ENCODE data around the gene GATA5.
A peak's percentile ranks its signal among the peaks of the same experiment; 100 is the strongest.
"Not testable (repeated sequence)": the region's sequence is repeated elsewhere in the genome, so short reads cannot be mapped to it uniquely, and the experiment has no call there.

The GATA5 gene

GRCh38 chr20:62492711-62493110 is 16.9 kb upstream of the GATA5 start:
- H2BK5ac ChIP-seq (ENCODE audit: low read length) = no peak overlapping the region
- H2AFZ ChIP-seq (ENCODE audit: low read length) = no peak overlapping the region
- H3K23ac ChIP-seq (ENCODE audit: low read depth, low read length, poor library complexity) = peak overlapping the region; percentile 31
- no peak overlapping the region for H2BK120ac ChIP-seq (ENCODE audit: low read depth, low read length)
- H3K4me2 ChIP-seq (ENCODE audit: insufficient read depth, low read length, poor library complexity, severe bottlenecking) = no peak overlapping the region
- H2AK5ac ChIP-seq (ENCODE audit: low read depth, low read length) = peak overlapping the region; percentile 81
- H3K27me3 ChIP-seq (ENCODE audit: control insufficient read depth in 3 of 3, insufficient read depth in 3 of 3, low read depth in 1 of 3, low read length in 3 of 3) = peaks cover 0 to 54% (median 0%) of the 10 kb centered on the region in 3 experiments
- no peak overlapping the region for H3K27ac ChIP-seq (replicated peaks; ENCODE audit: low read length)
- H3K4me3 ChIP-seq (ENCODE audit: low read length in 2 of 2) = peak overlapping the region in 1 of 2 donors; percentile 27
- H3K4me1 ChIP-seq (ENCODE audit: control insufficient read depth in 2 of 2, insufficient read depth in 1 of 2, low read depth in 1 of 2, low read length in 2 of 2) = peaks cover 0 to 5% of the 10 kb centered on the region in 2 donors
- no peaks in the 10 kb centered on the region for H3K36me3 ChIP-seq (replicated peaks in 1 of 2; ENCODE audit: control insufficient read depth in 2 of 2, insufficient read depth in 2 of 2, low read length in 2 of 2)
- no peak overlapping the region for H2BK12ac ChIP-seq (ENCODE audit: low read length)
- no peak overlapping the region for H4K8ac ChIP-seq (ENCODE audit: low read depth, low read length)
- H2BK15ac ChIP-seq (ENCODE audit: low read length) = peak overlapping the region; percentile 67
- H3K4ac ChIP-seq (ENCODE audit: low read length) = no peak overlapping the region
- peaks cover 2% of the 10 kb centered on the region for H3K79me1 ChIP-seq (ENCODE audit: low read depth, low read length)
- no peak for DNase-seq (ENCODE audit: low spot score)
- H3K9me3 ChIP-seq (replicated peaks in 1 of 2; ENCODE audit: control insufficient read depth in 2 of 2, insufficient read depth in 1 of 2, low read depth in 1 of 2, low read length in 2 of 2) = peaks cover 0 to 6% of the 10 kb centered on the region in 2 donors
- WGBS, 2 donors (ENCODE audit: extremely low coverage in 2 of 2, insufficient read length in 2 of 2, insufficient replicate concordance in 1 of 2) = no CpG with 5 or more reads among the region's 10 CpGs
- H3K9ac ChIP-seq (ENCODE audit: low read depth, low read length, poor library complexity) = no peak overlapping the region
- H4K91ac ChIP-seq (ENCODE audit: low read depth, low read length, poor library complexity) = no peak overlapping the region
- H3K14ac ChIP-seq (ENCODE audit: low read length) = peak overlapping the region; percentile 6
- peak overlapping the region; percentile 65 for H3K18ac ChIP-seq (ENCODE audit: low read length)

- no CpG with 5 or more reads among the region's 4 CpGs for WGBS, 2 donors (ENCODE audit: extremely low coverage in 2 of 2, insufficient read length in 2 of 2, insufficient replicate concordance in 1 of 2)
- not testable (repeated sequence) for H3K9me3 ChIP-seq (replicated peaks in 1 of 2; ENCODE audit: control insufficient read depth in 2 of 2, insufficient read depth in 1 of 2, low read depth in 1 of 2, low read length in 2 of 2); H3K4ac ChIP-seq (ENCODE audit: low read length); DNase-seq (ENCODE audit: low spot score); H4K8ac ChIP-seq (ENCODE audit: low read depth, low read length); H3K4me2 ChIP-seq (ENCODE audit: insufficient read depth, low read length, poor library complexity, severe bottlenecking); H2AFZ ChIP-seq (ENCODE audit: low read length); H2BK120ac ChIP-seq (ENCODE audit: low read depth, low read length); H3K36me3 ChIP-seq (replicated peaks in 1 of 2; ENCODE audit: control insufficient read depth in 2 of 2, insufficient read depth in 2 of 2, low read length in 2 of 2); H2BK15ac ChIP-seq (ENCODE audit: low read length); H2BK12ac ChIP-seq (ENCODE audit: low read length); H3K79me1 ChIP-seq (ENCODE audit: low read depth, low read length); H2AK5ac ChIP-seq (ENCODE audit: low read depth, low read length); H3K14ac ChIP-seq (ENCODE audit: low read length); H3K27ac ChIP-seq (replicated peaks; ENCODE audit: low read length); H2BK5ac ChIP-seq (ENCODE audit: low read length); H3K18ac ChIP-seq (ENCODE audit: low read length); H3K4me3 ChIP-seq (ENCODE audit: low read length in 2 of 2); H4K91ac ChIP-seq (ENCODE audit: low read depth, low read length, poor library complexity)
- Histone ChIP-seq H3K4me1 (ENCODE audit: control insufficient read depth in 2 of 2, insufficient read depth in 1 of 2, low read depth in 1 of 2, low read length in 2 of 2) (peaks cover 0 to 12% of the 10 kb centered on the region in 2 donors), H3K9ac (ENCODE audit: low read depth, low read length, poor library complexity) (peak overlapping the region; percentile 44), H3K27me3 (ENCODE audit: control insufficient read depth in 3 of 3, insufficient read depth in 3 of 3, low read depth in 1 of 3, low read length in 3 of 3) (peaks cover 0 to 73% (median 3%) of the 10 kb centered on the region in 3 experiments), H3K23ac (ENCODE audit: low read depth, low read length, poor library complexity) (peak overlapping the region; percentile 1)
Measured at GRCh38 chr20:62490783-62491182, 15.0 kb upstream of the GATA5 start.

- H3K9ac ChIP-seq (ENCODE audit: low read depth, low read length, poor library complexity) = peak overlapping the region; percentile 44
- no peak overlapping the region for H4K91ac ChIP-seq (ENCODE audit: low read depth, low read length, poor library complexity)
- DNase-seq (ENCODE audit: low spot score) = no peak
- H3K27me3 ChIP-seq (ENCODE audit: control insufficient read depth in 3 of 3, insufficient read depth in 3 of 3, low read depth in 1 of 3, low read length in 3 of 3) = peaks cover 0 to 78% (median 6%) of the 10 kb centered on the region in 3 experiments
- WGBS, 2 donors (ENCODE audit: extremely low coverage in 2 of 2, insufficient read length in 2 of 2, insufficient replicate concordance in 1 of 2) = no CpG with 5 or more reads among the region's 8 CpGs
- peak overlapping the region; percentile 84 for H2BK12ac ChIP-seq (ENCODE audit: low read length)
- H2BK15ac ChIP-seq (ENCODE audit: low read length) = peak overlapping the region; percentile 92
- no peak overlapping the region for H4K8ac ChIP-seq (ENCODE audit: low read depth, low read length)
- peak overlapping the region; percentile 1 for H3K23ac ChIP-seq (ENCODE audit: low read depth, low read length, poor library complexity)
- no peaks in the 10 kb centered on the region for H3K36me3 ChIP-seq (replicated peaks in 1 of 2; ENCODE audit: control insufficient read depth in 2 of 2, insufficient read depth in 2 of 2, low read length in 2 of 2)
- H3K14ac ChIP-seq (ENCODE audit: low read length) = peak overlapping the region; percentile 21
- no peak overlapping the region for H2BK120ac ChIP-seq (ENCODE audit: low read depth, low read length)
- peak overlapping the region; percentile 80 for H3K18ac ChIP-seq (ENCODE audit: low read length)
- peak overlapping the region; percentile 5 for H2BK5ac ChIP-seq (ENCODE audit: low read length)
- no peak overlapping the region for H3K27ac ChIP-seq (replicated peaks; ENCODE audit: low read length)
- peak overlapping the region; percentile 75 for H2AK5ac ChIP-seq (ENCODE audit: low read depth, low read length)
- H3K9me3 ChIP-seq (replicated peaks in 1 of 2; ENCODE audit: control insufficient read depth in 2 of 2, insufficient read depth in 1 of 2, low read depth in 1 of 2, low read length in 2 of 2) = peaks cover 0 to 6% of the 10 kb centered on the region in 2 donors
- H3K4ac ChIP-seq (ENCODE audit: low read length) = no peak overlapping the region
- H2AFZ ChIP-seq (ENCODE audit: low read length) = no peak overlapping the region
- H3K4me3 ChIP-seq (ENCODE audit: low read length in 2 of 2) = no peak overlapping the region
- peaks cover 2% of the 10 kb centered on the region for H3K79me1 ChIP-seq (ENCODE audit: low read depth, low read length)
- peaks cover 0 to 16% of the 10 kb centered on the region in 2 donors for H3K4me1 ChIP-seq (ENCODE audit: control insufficient read depth in 2 of 2, insufficient read depth in 1 of 2, low read depth in 1 of 2, low read length in 2 of 2)
- no peak overlapping the region for H3K4me2 ChIP-seq (ENCODE audit: insufficient read depth, low read length, poor library complexity, severe bottlenecking)
Measured at GRCh38 chr20:62489932-62490263, 14.1 kb upstream of the GATA5 start.

GRCh38 chr20:62489186-62489931 is 13.6 kb upstream of the GATA5 start:
- Histone ChIP-seq H3K4ac (ENCODE audit: low read length) (peak overlapping the region; percentile 37), H3K27ac (replicated peaks; ENCODE audit: low read length) (no peak overlapping the region), H3K4me2 (ENCODE audit: insufficient read depth, low read length, poor library complexity, severe bottlenecking) (no peak overlapping the region), H3K9ac (ENCODE audit: low read depth, low read length, poor library complexity) (no peak overlapping the region), H3K27me3 (ENCODE audit: control insufficient read depth in 3 of 3, insufficient read depth in 3 of 3, low read depth in 1 of 3, low read length in 3 of 3) (peaks cover 0 to 83% (median 9%) of the 10 kb centered on the region in 3 experiments), H3K18ac (ENCODE audit: low read length) (peak overlapping the region; percentile 80), H3K14ac (ENCODE audit: low read length) (no peak overlapping the region), H3K4me3 (ENCODE audit: low read length in 2 of 2) (no peak overlapping the region), H2BK120ac (ENCODE audit: low read depth, low read length) (no peak overlapping the region), H2AK5ac (ENCODE audit: low read depth, low read length) (peak overlapping the region; percentile 75), H2BK12ac (ENCODE audit: low read length) (peak overlapping the region; percentile 84), H3K79me1 (ENCODE audit: low read depth, low read length) (peaks cover 2% of the 10 kb centered on the region), H3K9me3 (replicated peaks in 1 of 2; ENCODE audit: control insufficient read depth in 2 of 2, insufficient read depth in 1 of 2, low read depth in 1 of 2, low read length in 2 of 2) (peaks cover 0 to 5% of the 10 kb centered on the region in 2 donors), H3K36me3 (replicated peaks in 1 of 2; ENCODE audit: control insufficient read depth in 2 of 2, insufficient read depth in 2 of 2, low read length in 2 of 2) (no peaks in the 10 kb centered on the region), H3K23ac (ENCODE audit: low read depth, low read length, poor library complexity) (peak overlapping the region; percentile 55), H4K8ac (ENCODE audit: low read depth, low read length) (no peak overlapping the region), H2BK5ac (ENCODE audit: low read length) (no peak overlapping the region), H3K4me1 (ENCODE audit: control insufficient read depth in 2 of 2, insufficient read depth in 1 of 2, low read depth in 1 of 2, low read length in 2 of 2) (peaks cover 0 to 17% of the 10 kb centered on the region in 2 donors), H2AFZ (ENCODE audit: low read length) (no peak overlapping the region), H2BK15ac (ENCODE audit: low read length) (peak overlapping the region; percentile 92), H4K91ac (ENCODE audit: low read depth, low read length, poor library complexity) (no peak overlapping the region)
- no peak for DNase-seq (ENCODE audit: low spot score)
- no CpG with 5 or more reads among the region's 18 CpGs for whole genome bisulfite sequencing, 2 donors (ENCODE audit: extremely low coverage in 2 of 2, insufficient read length in 2 of 2, insufficient replicate concordance in 1 of 2)
